ENCODE results near the gene ZIC2. TPM values are rescaled to one million over a fixed set of nuclear protein-coding genes. Genes with fewer than 3 reads are reported as not detected.

ZIC2 gene
- total RNA-seq, 1 donor, result not detected

DNA sequence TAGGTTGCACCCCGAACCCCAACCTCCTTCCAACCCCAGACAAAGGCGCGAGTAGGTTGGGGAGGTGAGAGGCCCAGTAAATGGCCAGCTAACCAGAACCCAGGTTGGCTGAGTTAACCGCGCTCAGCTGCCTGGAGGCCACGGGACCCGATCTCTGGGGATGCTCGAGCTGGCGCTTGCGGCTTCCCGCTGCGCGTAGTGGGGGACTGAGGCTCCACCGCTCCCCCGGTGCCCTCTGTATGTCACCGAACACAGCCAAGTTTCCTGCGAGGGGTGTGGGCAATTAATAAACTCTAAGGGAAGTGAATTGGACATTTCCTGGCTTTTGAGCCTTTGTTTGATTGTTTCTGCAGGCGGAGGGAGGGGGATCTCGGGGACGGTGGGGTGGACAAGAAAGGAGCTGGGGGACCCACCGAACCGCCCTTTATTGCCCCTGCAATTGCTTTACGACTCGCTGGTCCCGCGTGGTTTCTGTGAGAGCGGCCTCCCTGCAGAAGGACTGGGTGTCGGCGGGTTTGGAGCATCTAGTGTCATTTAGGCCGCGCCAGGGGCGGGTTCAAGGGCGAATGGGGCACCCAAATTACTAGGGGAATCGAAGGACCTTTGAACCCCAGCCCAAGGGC, 6.5 kb upstream of the ZIC2 start:
- DNase-seq (ENCODE audit: low read depth), result no peak
- TF ChIP-seq, protein P1, sequence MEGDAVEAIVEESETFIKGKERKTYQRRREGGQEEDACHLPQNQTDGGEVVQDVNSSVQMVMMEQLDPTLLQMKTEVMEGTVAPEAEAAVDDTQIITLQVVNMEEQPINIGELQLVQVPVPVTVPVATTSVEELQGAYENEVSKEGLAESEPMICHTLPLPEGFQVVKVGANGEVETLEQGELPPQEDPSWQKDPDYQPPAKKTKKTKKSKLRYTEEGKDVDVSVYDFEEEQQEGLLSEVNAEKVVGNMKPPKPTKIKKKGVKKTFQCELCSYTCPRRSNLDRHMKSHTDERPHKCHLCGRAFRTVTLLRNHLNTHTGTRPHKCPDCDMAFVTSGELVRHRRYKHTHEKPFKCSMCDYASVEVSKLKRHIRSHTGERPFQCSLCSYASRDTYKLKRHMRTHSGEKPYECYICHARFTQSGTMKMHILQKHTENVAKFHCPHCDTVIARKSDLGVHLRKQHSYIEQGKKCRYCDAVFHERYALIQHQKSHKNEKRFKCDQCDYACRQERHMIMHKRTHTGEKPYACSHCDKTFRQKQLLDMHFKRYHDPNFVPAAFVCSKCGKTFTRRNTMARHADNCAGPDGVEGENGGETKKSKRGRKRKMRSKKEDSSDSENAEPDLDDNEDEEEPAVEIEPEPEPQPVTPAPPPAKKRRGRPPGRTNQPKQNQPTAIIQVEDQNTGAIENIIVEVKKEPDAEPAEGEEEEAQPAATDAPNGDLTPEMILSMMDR (IDR thresholded peaks at IDR 0.05; ENCODE audit: insufficient read depth, low read depth, low read length), result no peak
- no peak overlapping the region for H3K4me3 ChIP-seq (ENCODE audit: low read depth, low read length)

DNA sequence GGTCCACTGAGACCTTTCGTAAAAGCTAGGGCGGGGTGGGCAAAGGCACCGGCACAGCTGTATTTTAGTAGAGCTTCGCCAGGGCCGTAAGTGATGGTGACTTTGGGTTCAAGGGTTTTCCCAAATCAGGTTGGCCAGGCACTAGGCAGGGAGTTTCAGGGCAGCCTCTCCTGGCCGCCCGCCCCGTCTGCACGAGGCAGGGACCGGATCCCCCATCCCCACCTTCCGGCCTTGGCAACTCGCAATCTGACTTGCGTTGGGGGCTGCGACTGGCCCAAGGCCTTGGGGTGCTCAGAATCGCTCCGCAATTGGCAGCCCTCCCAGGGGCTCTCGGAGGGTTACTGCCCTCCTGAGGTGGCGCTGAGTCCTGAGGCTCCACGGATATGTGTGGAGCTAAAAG, 6.0 kb upstream of the ZIC2 start:
- no peak overlapping the region for H3K4me3 ChIP-seq (ENCODE audit: low read depth, low read length)
- TF ChIP-seq, protein P1 (IDR thresholded peaks at IDR 0.05; ENCODE audit: insufficient read depth, low read depth, low read length), result no peak
- DNase-seq (ENCODE audit: low read depth), result no peak

DNA sequence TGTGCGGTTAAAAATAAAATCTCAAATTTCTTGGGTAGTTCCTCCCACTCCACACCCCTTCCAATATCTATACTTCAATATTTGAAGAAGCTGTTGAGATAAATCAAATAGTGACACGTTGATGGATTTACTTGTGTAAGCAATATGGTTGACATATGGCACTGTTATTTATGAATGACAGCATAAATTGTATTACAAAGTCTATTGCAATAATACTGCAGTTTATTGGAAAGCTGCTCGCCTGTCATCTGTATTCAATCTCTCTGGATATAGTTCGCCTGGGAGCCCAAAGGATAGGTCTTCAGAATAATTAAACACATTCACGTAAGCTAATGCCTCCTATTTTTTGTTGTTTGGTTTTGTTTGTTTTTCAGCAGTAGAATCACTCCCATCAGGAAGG, 5.0 kb upstream of the ZIC2 start:
- H3K4me3 ChIP-seq (ENCODE audit: low read depth, low read length), result no peak overlapping the region
- DNase-seq (ENCODE audit: low read depth), result no peak
- TF ChIP-seq, protein P1 (IDR thresholded peaks at IDR 0.05; ENCODE audit: insufficient read depth, low read depth, low read length), result no peak

DNA sequence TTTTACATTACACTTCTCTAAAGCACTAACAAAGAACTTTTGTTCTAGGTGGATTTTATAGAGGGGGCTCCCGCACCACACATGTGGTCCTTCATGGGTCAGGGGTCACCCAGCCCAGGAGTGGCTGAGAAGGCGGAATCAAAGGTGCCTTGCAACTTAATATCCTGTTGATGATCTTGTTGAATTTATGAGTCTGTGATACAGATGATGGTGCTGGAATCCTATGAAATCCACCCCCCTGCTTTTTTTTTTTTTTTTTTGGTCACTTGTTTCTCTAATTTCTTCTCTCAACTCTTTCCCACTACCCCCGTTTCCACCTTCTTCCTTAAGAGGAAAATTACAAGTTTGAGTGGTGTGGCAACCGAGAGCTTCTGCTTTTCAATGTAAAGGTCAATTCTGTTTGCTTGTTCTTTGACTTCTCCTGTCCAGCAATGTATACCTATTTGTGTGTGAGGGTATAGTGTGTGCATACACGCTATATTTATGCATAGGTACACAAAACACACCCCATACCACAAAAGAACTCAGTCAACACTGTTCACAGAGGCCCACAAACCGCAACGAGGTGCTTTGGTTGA, 4.2 kb upstream of the ZIC2 start:
- TF ChIP-seq, protein P1 (IDR thresholded peaks at IDR 0.05; ENCODE audit: insufficient read depth, low read depth, low read length), result no peak
- DNase-seq (ENCODE audit: low read depth), result no peak
- no peak overlapping the region for H3K4me3 ChIP-seq (ENCODE audit: low read depth, low read length)

DNA sequence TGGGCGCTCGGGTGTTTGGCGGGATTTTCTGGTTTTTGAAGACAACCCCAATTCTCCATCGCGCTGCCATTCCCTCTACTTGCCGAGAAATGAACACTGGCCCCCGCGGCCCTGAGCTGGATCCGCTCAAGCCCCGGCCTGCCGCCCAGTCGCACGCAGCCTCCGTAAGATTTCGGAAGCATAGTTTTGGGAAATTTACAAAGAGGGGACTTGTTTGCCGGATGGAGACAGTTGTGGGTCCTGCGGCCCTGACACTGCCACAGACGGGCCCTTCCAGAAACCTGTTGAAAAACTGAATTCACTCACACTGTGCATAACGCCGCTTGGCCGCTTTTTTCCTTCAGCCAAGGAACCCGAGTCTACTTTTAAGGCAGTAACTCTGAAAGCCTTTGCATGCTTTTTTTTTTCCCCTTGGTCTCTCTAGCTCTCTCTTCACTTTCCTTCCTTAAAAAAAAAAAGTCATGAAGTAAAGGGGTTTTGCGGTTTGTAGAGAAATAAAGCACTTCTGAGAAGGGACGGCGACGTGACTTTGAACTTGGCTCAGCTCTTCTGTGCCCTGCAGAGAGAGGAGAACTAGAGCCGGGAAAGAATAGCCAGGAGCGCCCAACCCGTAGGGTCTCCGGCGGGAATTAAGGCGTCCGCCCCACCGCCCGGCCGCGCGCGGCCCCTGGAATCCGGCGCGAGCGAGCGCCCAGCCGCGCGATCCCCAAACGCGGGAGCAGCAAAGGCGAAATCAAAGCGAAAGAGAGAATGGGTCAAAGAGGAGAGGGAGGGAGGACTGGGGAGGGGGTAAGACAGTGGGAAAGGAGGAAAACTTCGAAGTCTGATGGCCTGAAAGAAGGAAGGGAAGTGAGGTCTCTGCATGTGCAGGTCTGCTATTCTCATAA, 3.4 kb upstream of the ZIC2 start:
- no peak overlapping the region for H3K4me3 ChIP-seq (ENCODE audit: low read depth, low read length)
- TF ChIP-seq, protein P1 (IDR thresholded peaks at IDR 0.05; ENCODE audit: insufficient read depth, low read depth, low read length), result no peak
- no peak for DNase-seq (ENCODE audit: low read depth)

DNA sequence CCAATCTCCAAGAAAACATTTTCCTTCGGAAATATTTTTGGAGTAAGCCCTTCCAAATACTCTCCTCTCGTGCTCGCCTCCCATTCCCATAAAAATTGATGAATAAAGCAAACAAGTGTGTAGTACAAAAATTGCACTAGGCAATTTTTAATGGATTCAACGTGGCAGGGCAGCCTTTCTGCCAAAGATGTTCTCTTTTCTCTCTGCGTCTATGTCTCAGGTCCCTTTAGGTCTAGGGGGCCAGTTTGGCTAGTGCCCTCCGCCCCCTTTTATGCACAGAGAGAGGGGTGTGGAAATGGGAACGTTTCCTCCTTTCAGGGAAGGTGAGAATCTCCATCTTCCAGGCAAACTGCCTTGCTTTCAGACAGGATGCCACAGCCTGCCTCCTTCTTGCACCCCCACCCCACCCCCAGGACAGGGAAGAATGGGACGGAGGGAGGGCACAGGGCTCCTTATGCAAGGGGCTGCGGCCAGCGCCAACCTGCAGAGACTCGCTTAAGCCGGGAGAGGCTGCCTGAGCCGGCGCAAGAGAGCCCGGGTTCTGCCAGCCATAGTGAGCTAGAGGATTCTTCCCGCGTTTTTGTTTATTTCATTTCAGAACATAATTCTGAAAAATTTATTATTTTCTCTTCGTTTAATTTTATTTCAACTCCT, 2.7 kb upstream of the ZIC2 start:
- no peak overlapping the region for H3K4me3 ChIP-seq (ENCODE audit: low read depth, low read length)
- no peak for DNase-seq (ENCODE audit: low read depth)

More for the DNA sequence above, 2.7 kb upstream of the ZIC2 start:
- TF ChIP-seq, protein P1 (IDR thresholded peaks at IDR 0.05; ENCODE audit: insufficient read depth, low read depth, low read length), result no peak

All from fibroblast of villous mesenchyme (primary cell).